Measurements from ENCODE around the gene CELF1. TPM values are rescaled to one million over a fixed set of nuclear protein-coding genes. Genes with fewer than 3 reads are reported as not detected.

Gene CELF1
- total RNA-seq, 1 experiment from 2014 or later: 119 TPM

GRCh38 chr11:47502767-47503166 is 50.2 kb downstream of the CELF1 start:
- H3K4me3 ChIP-seq (ENCODE audit: insufficient read depth, low read depth, low read length): no peak overlapping the region
- DNase-seq: no peak
- no peaks in the 10 kb centered on the region for H3K36me3 ChIP-seq (replicated peaks; ENCODE audit: control insufficient read depth, insufficient read depth, low read length)
- no peaks in the 10 kb centered on the region for H3K27me3 ChIP-seq (ENCODE audit: control insufficient read depth, insufficient read depth, low read length)

GRCh38 chr11:47501101-47501500 is 51.8 kb downstream of the CELF1 start:
- DNase-seq: no peak
- Histone ChIP-seq H3K36me3 (replicated peaks; ENCODE audit: control insufficient read depth, insufficient read depth, low read length) (no peaks in the 10 kb centered on the region), H3K4me3 (ENCODE audit: insufficient read depth, low read depth, low read length) (no peak overlapping the region), H3K27me3 (ENCODE audit: control insufficient read depth, insufficient read depth, low read length) (no peaks in the 10 kb centered on the region)

- no peaks in the 10 kb centered on the region for H3K36me3 ChIP-seq (replicated peaks; ENCODE audit: control insufficient read depth, insufficient read depth, low read length)
- DNase-seq: no peak
- H3K4me3 ChIP-seq (ENCODE audit: insufficient read depth, low read depth, low read length): no peak overlapping the region
- no peaks in the 10 kb centered on the region for H3K27me3 ChIP-seq (ENCODE audit: control insufficient read depth, insufficient read depth, low read length)
These were observed 52.8 kb downstream of the CELF1 start for GRCh38 chr11:47500121-47500520.

- DNase-seq: no peak
- H3K4me3 ChIP-seq (ENCODE audit: insufficient read depth, low read depth, low read length): no peak overlapping the region
- no peaks in the 10 kb centered on the region for H3K36me3 ChIP-seq (replicated peaks; ENCODE audit: control insufficient read depth, insufficient read depth, low read length)
- H3K27me3 ChIP-seq (ENCODE audit: control insufficient read depth, insufficient read depth, low read length): no peaks in the 10 kb centered on the region
These were observed 53.3 kb downstream of the CELF1 start for GRCh38 chr11:47499614-47500013.

DNA sequence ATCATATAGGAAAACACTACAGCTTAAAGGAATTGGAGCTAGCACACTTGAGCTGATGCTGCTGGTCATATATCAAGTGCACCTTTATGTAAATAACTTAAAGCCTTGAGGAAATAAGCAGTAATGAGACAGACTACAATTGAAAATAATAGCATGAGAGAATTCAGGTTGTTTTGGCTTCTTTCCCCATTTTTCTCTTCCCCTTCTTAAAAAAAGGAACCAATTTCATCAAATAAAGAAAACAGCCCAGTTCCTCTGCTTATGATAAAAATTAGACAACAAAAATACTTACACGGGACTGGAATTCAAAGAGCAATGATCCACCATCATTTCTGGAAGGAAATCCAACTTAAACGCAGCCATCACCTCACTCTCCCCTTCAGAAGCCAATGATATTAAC is 53.8 kb downstream of the CELF1 start:
- no peaks in the 10 kb centered on the region for H3K36me3 ChIP-seq (replicated peaks; ENCODE audit: control insufficient read depth, insufficient read depth, low read length)
- no peak overlapping the region for H3K4me3 ChIP-seq (ENCODE audit: insufficient read depth, low read depth, low read length)
- no peaks in the 10 kb centered on the region for H3K27me3 ChIP-seq (ENCODE audit: control insufficient read depth, insufficient read depth, low read length)
- DNase-seq: no peak

DNA sequence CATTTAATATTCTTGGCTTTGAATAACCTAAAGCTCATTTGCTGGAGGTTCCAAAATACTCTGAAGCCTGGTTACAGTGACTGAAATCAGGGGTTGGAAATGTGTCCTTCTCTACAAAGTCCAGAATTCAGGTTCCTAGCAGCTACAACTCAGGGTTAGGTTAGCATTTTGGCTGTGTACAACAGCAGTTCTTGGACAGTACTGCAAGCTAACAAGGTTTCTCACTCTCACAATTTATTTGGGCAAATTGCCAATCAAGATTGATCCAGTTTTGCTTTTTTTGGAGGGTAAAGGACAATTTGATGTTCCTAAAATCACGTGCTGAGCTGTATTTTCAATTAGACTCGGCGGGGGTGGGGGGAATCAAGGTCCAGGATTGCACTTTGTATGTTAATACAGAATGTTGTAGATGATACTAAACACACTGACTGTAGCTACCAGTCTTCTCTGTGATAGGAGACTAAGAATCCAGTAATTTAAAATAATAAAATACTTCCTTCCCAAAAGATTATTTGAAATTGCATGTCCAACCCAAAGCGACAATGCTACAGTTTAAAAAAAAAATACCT is 54.3 kb downstream of the CELF1 start:
- Histone ChIP-seq H3K36me3 (replicated peaks; ENCODE audit: control insufficient read depth, insufficient read depth, low read length) (no peaks in the 10 kb centered on the region), H3K27me3 (ENCODE audit: control insufficient read depth, insufficient read depth, low read length) (no peaks in the 10 kb centered on the region), H3K4me3 (ENCODE audit: insufficient read depth, low read depth, low read length) (no peak overlapping the region)
- no peak for DNase-seq

- H3K27me3 ChIP-seq (ENCODE audit: control insufficient read depth, insufficient read depth, low read length): no peaks in the 10 kb centered on the region
- H3K36me3 ChIP-seq (replicated peaks; ENCODE audit: control insufficient read depth, insufficient read depth, low read length): no peaks in the 10 kb centered on the region
- no peak overlapping the region for H3K4me3 ChIP-seq (ENCODE audit: insufficient read depth, low read depth, low read length)
- no peak for DNase-seq
These were observed 54.8 kb downstream of the CELF1 start for GRCh38 chr11:47498149-47498548.

GRCh38 chr11:47496808-47497207 is 56.1 kb downstream of the CELF1 start:
- Histone ChIP-seq H3K4me3 (ENCODE audit: insufficient read depth, low read depth, low read length) (no peak overlapping the region), H3K27me3 (ENCODE audit: control insufficient read depth, insufficient read depth, low read length) (no peaks in the 10 kb centered on the region), H3K36me3 (replicated peaks; ENCODE audit: control insufficient read depth, insufficient read depth, low read length) (no peaks in the 10 kb centered on the region)
- DNase-seq: no peak

DNA sequence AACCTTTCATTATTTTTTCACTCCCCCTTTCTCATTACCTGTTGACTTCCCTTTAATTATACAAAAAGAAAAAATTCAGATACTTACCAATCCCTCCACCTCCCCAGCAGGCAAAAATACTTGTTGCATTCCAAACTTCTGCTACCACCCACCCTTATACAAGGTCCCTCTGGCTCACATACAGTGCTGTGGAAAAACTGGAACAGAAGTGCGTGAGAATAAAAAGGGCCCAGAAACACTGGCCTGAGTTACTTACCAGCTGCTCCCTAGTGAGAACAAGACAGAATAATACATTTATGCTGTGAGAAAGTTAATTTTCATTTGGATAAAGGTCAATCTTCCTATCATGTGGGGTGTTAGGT is 57.1 kb downstream of the CELF1 start:
- DNase-seq: no peak
- no peaks in the 10 kb centered on the region for H3K36me3 ChIP-seq (replicated peaks; ENCODE audit: control insufficient read depth, insufficient read depth, low read length)
- H3K27me3 ChIP-seq (ENCODE audit: control insufficient read depth, insufficient read depth, low read length): no peaks in the 10 kb centered on the region
- H3K4me3 ChIP-seq (ENCODE audit: insufficient read depth, low read depth, low read length): no peak overlapping the region

DNA sequence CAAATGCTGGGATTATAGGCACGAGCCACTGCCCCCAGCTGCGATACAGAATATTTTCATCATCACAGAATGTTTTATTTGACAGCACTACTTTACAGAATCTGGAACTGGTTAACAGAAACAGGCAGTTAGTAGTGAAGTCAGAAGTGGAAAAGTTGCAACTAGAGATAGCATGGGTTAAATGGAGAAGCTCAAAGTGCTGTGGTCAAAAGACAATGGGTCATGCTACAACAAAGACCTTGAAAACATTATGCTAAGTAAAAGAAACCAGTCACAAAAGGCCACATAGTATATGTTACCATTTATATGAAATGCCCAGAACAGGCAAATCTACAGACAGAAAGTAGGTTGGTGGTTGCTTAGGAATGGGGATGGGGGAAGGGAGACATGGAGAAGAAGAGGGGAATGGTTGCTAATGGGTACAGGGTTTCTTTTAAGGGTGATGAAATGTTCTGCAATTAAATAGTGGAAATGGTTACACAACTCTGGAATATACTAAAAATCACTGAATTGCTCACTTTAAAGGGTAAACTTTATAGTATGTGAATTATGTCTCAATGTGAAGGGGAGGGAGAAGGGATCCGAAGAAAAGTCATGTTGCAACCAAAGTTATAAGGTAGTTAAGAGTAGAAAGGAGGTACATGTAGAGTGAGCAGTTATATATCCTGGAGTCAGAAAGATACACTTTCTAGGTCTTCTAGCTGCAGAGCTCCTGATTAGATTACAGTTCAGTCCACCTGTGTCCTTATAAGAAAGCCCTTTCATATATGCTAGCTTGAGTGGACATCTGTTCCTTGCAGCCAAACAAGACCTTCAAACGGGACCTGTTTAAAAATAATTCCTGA is 57.7 kb downstream of the CELF1 start:
- no peaks in the 10 kb centered on the region for H3K36me3 ChIP-seq (replicated peaks; ENCODE audit: control insufficient read depth, insufficient read depth, low read length)
- H3K27me3 ChIP-seq (ENCODE audit: control insufficient read depth, insufficient read depth, low read length): no peaks in the 10 kb centered on the region
- no peak for DNase-seq
- no peak overlapping the region for H3K4me3 ChIP-seq (ENCODE audit: insufficient read depth, low read depth, low read length)

- DNase-seq: no peak
- Histone ChIP-seq H3K4me3 (ENCODE audit: insufficient read depth, low read depth, low read length) (no peak overlapping the region), H3K27me3 (ENCODE audit: control insufficient read depth, insufficient read depth, low read length) (no peaks in the 10 kb centered on the region), H3K36me3 (replicated peaks; ENCODE audit: control insufficient read depth, insufficient read depth, low read length) (peaks cover 15% of the 10 kb centered on the region)
These were observed 63.6 kb downstream of the CELF1 start for GRCh38 chr11:47489395-47489755.

DNA sequence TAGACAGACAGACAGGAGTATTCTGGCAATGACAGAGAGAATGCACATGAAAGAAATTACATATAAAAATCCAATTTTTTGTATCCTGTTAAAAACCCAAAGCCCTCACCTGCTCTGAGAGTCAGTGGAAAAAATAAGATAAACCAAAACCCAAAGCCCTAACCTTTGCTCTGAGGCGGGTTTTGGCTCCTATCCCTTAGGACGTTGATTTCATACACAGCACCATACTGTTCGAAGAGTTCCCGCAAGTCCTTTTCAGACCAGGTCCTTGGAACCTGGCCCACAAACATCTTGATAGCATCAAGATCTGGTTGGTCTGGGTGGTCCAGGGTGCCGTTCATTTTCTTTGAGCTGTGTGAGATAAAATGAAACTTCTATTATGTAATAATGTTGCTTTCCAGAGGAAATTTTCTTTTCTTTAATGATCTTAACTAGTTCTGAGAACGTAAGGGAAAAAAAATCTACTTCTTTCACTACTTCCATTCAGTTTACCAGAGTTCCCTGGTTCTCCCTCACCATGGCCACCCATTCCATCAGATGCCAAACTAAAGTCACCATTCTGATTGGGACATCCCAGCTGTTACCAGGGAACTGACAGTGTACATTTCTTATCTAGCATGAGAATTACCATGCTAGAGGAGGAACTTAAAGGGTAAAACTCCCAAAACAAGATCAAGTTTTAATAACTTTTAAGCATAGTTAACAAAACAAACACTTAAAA is 64.1 kb downstream of the CELF1 start:
- Histone ChIP-seq H3K27me3 (ENCODE audit: control insufficient read depth, insufficient read depth, low read length) (no peaks in the 10 kb centered on the region), H3K4me3 (ENCODE audit: insufficient read depth, low read depth, low read length) (no peak overlapping the region), H3K36me3 (replicated peaks; ENCODE audit: control insufficient read depth, insufficient read depth, low read length) (peaks cover 20% of the 10 kb centered on the region)
- DNase-seq: no peak

DNA sequence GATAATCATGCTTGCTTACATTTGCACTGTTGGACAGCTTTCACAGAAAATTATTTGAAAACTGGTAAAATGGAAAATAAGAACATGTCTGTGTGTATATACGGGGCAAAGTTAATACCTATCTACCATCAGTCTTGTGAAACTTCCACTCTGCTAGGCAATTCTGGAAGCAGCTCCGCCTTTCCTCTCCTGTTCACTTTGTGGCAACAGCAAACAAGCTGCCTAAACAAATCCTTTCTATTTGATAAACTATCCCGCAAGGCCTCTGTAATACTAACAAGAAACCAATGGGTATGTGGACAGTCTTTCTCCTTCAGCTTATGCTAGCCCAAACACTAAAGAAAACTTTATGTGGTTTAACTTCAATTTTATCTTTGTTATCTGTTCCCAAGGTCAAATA is 64.8 kb downstream of the CELF1 start:
- H3K4me3 ChIP-seq (ENCODE audit: insufficient read depth, low read depth, low read length): no peak overlapping the region
- no peaks in the 10 kb centered on the region for H3K27me3 ChIP-seq (ENCODE audit: control insufficient read depth, insufficient read depth, low read length)
- peaks cover 24% of the 10 kb centered on the region for H3K36me3 ChIP-seq (replicated peaks; ENCODE audit: control insufficient read depth, insufficient read depth, low read length)
- DNase-seq: no peak

DNA sequence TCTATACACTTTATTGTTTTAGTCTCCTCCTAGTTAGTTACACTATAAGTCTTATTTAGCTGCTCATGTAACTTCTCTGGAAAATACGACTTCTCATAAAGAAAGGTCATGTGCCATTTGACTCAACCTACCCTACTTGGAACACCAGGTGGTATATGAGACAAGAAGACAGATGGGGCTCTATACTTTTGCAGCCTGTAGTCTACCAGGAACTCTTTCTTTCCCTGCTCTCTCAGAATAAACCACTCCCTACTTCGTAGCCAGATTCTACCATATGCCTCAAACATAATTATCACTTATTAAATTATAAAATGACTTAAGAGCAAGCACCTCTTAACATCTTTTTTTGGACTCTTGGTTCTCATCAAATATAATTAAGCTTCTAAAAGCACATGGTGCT is 65.5 kb downstream of the CELF1 start:
- Histone ChIP-seq H3K27me3 (ENCODE audit: control insufficient read depth, insufficient read depth, low read length) (no peaks in the 10 kb centered on the region), H3K4me3 (ENCODE audit: insufficient read depth, low read depth, low read length) (no peak overlapping the region), H3K36me3 (replicated peaks; ENCODE audit: control insufficient read depth, insufficient read depth, low read length) (peaks cover 27% of the 10 kb centered on the region)
- no peak for DNase-seq

DNA sequence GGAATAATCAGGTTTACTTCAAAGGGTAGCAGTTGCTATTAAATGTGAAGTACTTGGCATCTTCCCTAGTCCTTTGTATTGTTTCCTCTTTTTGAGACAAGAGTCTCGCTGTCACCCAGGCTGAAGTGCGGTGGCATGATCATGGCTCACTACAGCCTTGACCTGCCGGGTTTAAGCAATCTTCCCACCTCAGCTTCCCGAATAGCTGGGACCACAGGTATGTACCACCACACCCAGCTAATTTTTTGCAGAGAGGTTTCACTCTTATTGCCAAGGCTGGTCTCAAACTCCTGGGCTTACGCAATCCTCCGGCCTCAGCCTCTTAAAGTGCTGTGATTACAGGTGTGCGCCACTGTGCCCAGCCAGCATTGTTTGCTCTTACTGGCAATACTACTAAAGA is 67.8 kb downstream of the CELF1 start:
- peaks cover 33% of the 10 kb centered on the region for H3K36me3 ChIP-seq (replicated peaks; ENCODE audit: control insufficient read depth, insufficient read depth, low read length)
- no peaks in the 10 kb centered on the region for H3K27me3 ChIP-seq (ENCODE audit: control insufficient read depth, insufficient read depth, low read length)
- DNase-seq: no peak
- no peak overlapping the region for H3K4me3 ChIP-seq (ENCODE audit: insufficient read depth, low read depth, low read length)
